ENCODE results near the gene INPP4B. TPM values are rescaled to one million over a fixed set of nuclear protein-coding genes. Genes with fewer than 3 reads are reported as not detected.

INPP4B gene
- polyA plus RNA-seq, 1 of the 3 experiments (the other 2 are of a cell fraction): 0.08 TPM

DNA sequence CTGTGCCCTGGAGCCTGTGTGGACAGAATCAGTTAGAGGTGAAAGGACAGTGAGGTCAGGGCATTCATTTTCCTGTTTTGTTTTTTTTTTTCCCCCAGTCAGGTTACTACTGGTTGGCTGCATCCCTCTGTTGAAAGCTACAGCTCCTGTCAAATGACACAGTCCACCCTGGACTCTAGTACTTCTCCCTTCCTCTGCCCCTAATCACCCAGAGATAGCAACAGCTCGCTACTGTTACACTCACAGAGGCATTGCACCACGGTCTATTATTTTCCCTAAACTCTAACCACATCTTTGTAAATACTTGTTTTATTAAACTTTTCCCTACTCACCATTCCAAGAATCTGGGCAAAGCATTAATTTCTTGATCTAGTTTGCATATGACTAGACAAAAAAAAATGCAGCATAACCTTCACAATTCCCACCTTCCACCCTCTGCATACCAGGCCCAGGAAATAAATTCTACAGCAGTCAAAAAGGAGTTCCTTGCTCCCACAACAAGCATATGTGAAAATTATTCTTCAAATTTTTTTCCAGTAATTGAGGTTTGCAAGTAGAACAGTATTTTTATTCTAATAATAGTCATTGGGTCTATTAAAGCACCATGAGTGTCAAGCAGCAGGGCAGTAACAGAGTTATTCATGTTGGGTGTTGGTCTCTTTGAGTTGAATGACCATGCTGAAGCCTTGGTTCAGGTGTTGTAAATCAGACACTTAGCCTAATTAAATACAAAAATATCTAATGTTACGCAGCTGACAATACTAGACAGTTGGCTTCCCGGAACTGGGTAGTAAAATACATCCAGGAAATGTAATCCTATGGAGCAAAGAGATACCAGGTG lies 329.2 kb downstream of the INPP4B start:
- no peak for DNase-seq
- Histone ChIP-seq H3K4me2 (no peak overlapping the region), H3K9ac (no peak overlapping the region), H3K9me2 (no peaks in the 10 kb centered on the region), H3K27ac (ENCODE audit: low read depth in 2 of 2, low read length in 1 of 2) (no peak overlapping the region), H3K9me3 (no peaks in the 10 kb centered on the region), H3K36me3 (replicated peaks in 1 of 2; ENCODE audit: control insufficient read depth in 1 of 2, insufficient read depth in 2 of 2, low read length in 1 of 2) (no peaks in the 10 kb centered on the region), H3F3A (replicated peaks; ENCODE audit: insufficient read depth) (no peaks in the 10 kb centered on the region), H2AFZ (ENCODE audit: low read depth) (no peak overlapping the region; the same call in 1 of the 2 replicates), H3K4me3 (ENCODE audit: low read depth in 2 of 2, low read length in 1 of 2) (no peak overlapping the region), H3K27me3 (ENCODE audit: insufficient read depth) (no peaks in the 10 kb centered on the region), H3K4me1 (ENCODE audit: control insufficient read depth in 1 of 2, insufficient read depth in 2 of 2, low read depth in 1 of 2, low read length in 1 of 2) (peaks cover 0 to 2% of the 10 kb centered on the region in 2 experiments; a peak in 2 of 4 replicates), H4K20me1 (ENCODE audit: insufficient read depth) (no peaks in the 10 kb centered on the region), H3K79me2 (ENCODE audit: insufficient read depth) (no peaks in the 10 kb centered on the region)
- CTCF ChIA-PET: no interaction called here
- 86% methylated on average over 4 of the region's 4 CpGs for WGBS (ENCODE audit: low lambda C conversion rate)
- TF ChIP-seq, protein P1, sequence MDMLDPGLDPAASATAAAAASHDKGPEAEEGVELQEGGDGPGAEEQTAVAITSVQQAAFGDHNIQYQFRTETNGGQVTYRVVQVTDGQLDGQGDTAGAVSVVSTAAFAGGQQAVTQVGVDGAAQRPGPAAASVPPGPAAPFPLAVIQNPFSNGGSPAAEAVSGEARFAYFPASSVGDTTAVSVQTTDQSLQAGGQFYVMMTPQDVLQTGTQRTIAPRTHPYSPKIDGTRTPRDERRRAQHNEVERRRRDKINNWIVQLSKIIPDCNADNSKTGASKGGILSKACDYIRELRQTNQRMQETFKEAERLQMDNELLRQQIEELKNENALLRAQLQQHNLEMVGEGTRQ (IDR thresholded peaks at IDR 0.05; ENCODE audit: borderline replicate concordance, low read depth, low read length): no peak
- TF ChIP-seq YY1 (IDR thresholded peaks at IDR 0.05; ENCODE audit: low read depth) (no peak), FOXM1 (IDR thresholded peaks at IDR 0.05; ENCODE audit: low read depth) (no peak), EP300 (IDR thresholded peaks at IDR 0.05; ENCODE audit: borderline replicate concordance in 1 of 2, low read depth in 1 of 2, low read length in 1 of 2) (no peak), EZH2phosphoT487 (IDR thresholded peaks at IDR 0.05; ENCODE audit: borderline replicate concordance, low read depth) (no peak), MEF2A (IDR thresholded peaks at IDR 0.05; ENCODE audit: borderline replicate concordance, low read depth) (no peak), RFX5 (IDR thresholded peaks at IDR 0.05; ENCODE audit: low read length) (no peak), RXRA (IDR thresholded peaks at IDR 0.05; ENCODE audit: borderline replicate concordance, low read depth) (no peak), MXI1 (IDR thresholded peaks at IDR 0.05; ENCODE audit: low read depth, low read length) (no peak), SIN3A (IDR thresholded peaks at IDR 0.05; ENCODE audit: borderline replicate concordance, low read depth, low read length) (no peak), TEAD4 (IDR thresholded peaks at IDR 0.05; ENCODE audit: borderline replicate concordance, insufficient read depth) (no peak), JUND (IDR thresholded peaks at IDR 0.05) (no peak), IRF3 (IDR thresholded peaks at IDR 0.05; ENCODE audit: low read depth, low read length) (no peak), CHD2 (IDR thresholded peaks at IDR 0.05; ENCODE audit: low read length, partially characterized antibody) (no peak)
- TF ChIP-seq, protein P2, sequence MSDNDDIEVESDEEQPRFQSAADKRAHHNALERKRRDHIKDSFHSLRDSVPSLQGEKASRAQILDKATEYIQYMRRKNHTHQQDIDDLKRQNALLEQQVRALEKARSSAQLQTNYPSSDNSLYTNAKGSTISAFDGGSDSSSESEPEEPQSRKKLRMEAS (IDR thresholded peaks at IDR 0.05; ENCODE audit: low read depth): no peak
- POLR2A ChIA-PET: no interaction called here
